Caco-2 (cell line): Measurements from ENCODE around the gene FHOD3. TPM values are rescaled to one million over a fixed set of nuclear protein-coding genes. Genes with fewer than 3 reads are reported as not detected.

Experiments used
- BruUV-seq: library from RNA; stranded (reverse); fragments of 400-500 nt; replicated peaks from 2 replicates; lab custom pipeline; 2021; lab: Mats Ljungman, UMichigan
- CTCF ChIA-PET: fragments of 300-600 bp; sonication (Branson Sonifier 250); formaldehyde crosslinking; loops from one replicate; lab custom pipeline; 2022; ENCODE audit warnings: antibody characterized with exemption; lab: Charles Lee
- POLR2A ChIA-PET: fragments of 300-600 bp; sonication (Branson Sonifier 250); formaldehyde crosslinking; loops from one replicate; lab custom pipeline; 2022; ENCODE audit warnings: antibody characterized with exemption; lab: Charles Lee
- DNase-seq, 2 experiments: peaks; one replicate each; pipeline versions ENCODE4 v3.0.0 to v3.0.0-alpha.2; 2020 to 2022
- H3K27me3 ChIP-seq: replicated peaks from 2 replicates; pipeline ENCODE4 v1.6.0; 2011; ENCODE audit warnings: low read length; ENCODE audit not compliant: control insufficient read depth, insufficient read depth
- H3K36me3 ChIP-seq: 2 replicates; pipeline ENCODE4 v1.5.1; 2011; ENCODE audit warnings: low read length; ENCODE audit not compliant: control insufficient read depth, insufficient read depth
- H3K4me1 ChIP-seq: fragments of 250-450 bp; sonication (Bioruptor Pico); 2 replicates; pipeline ENCODE4 v1.5.1; 2020; ENCODE audit warnings: mild to moderate bottlenecking
- H3K4me3 ChIP-seq: 2 replicates; pipeline ENCODE4 v1.5.1; 2011; ENCODE audit warnings: low read depth, mild to moderate bottlenecking, control low read depth, low read length
- H3K9me3 ChIP-seq: fragments of 250-450 bp; sonication (Bioruptor Pico); 2 replicates; pipeline ENCODE4 v1.5.1; 2020; ENCODE audit warnings: mild to moderate bottlenecking, moderate library complexity
- H3K27ac Mint-ChIP-seq: one replicate; pipeline ENCODE4 v1.8.0; 2022; ENCODE audit warnings: mixed read lengths; ENCODE audit not compliant: unreplicated experiment
- H3K27me3 Mint-ChIP-seq: one replicate; pipeline ENCODE4 v1.8.0; 2022; ENCODE audit warnings: mixed read lengths; ENCODE audit not compliant: insufficient read depth, unreplicated experiment
- H3K36me3 Mint-ChIP-seq: one replicate; pipeline ENCODE4 v1.8.0; 2022; ENCODE audit warnings: mild to moderate bottlenecking, mixed read lengths; ENCODE audit not compliant: insufficient read depth, unreplicated experiment
- H3K4me1 Mint-ChIP-seq: one replicate; pipeline ENCODE4 v1.8.0; 2022; ENCODE audit warnings: low read depth, mixed read lengths; ENCODE audit not compliant: unreplicated experiment
- H3K4me3 Mint-ChIP-seq: one replicate; pipeline ENCODE4 v1.8.0; 2022; ENCODE audit warnings: mild to moderate bottlenecking, moderate library complexity, mixed read lengths; ENCODE audit not compliant: unreplicated experiment
- H3K9me3 Mint-ChIP-seq: one replicate; pipeline ENCODE4 v1.8.0; 2022; ENCODE audit warnings: mixed read lengths; ENCODE audit not compliant: unreplicated experiment
- intact Hi-C: fragments of 100-400 bp; cut with micrococcal nuclease; formaldehyde crosslinking; loops from one replicate; pipeline ENCODE4 v1.10.0; 2022; ENCODE audit not compliant: unreplicated experiment
- total RNA-seq: library from RNA; stranded (reverse); gene quantifications from 2 replicates; pipeline ENCODE4 v1.2.3, GENCODE V29; 2022
- TF ChIP-seq, protein P1 (sequence below), 2 experiments: fragments of 200-600 bp in 1 of 2; IDR thresholded peaks; 1 replicate in 1 of 2; 2 replicates in 1 of 2; pipeline versions ENCODE4 v1.5.1 to v1.8.0; 2011 to 2022; ENCODE audit warnings: antibody characterized with exemption in 1 of 2, control low read depth in 1 of 2, inconsistent platforms in 1 of 2, low read depth in 1 of 2, low read length in 1 of 2, mild to moderate bottlenecking in 1 of 2, moderate library complexity in 1 of 2; ENCODE audit not compliant: insufficient read depth in 1 of 2, severe bottlenecking in 1 of 2, unreplicated experiment in 1 of 2

The FHOD3 gene
- total RNA-seq, 1 experiment from 2014 or later: not detected

DNA sequence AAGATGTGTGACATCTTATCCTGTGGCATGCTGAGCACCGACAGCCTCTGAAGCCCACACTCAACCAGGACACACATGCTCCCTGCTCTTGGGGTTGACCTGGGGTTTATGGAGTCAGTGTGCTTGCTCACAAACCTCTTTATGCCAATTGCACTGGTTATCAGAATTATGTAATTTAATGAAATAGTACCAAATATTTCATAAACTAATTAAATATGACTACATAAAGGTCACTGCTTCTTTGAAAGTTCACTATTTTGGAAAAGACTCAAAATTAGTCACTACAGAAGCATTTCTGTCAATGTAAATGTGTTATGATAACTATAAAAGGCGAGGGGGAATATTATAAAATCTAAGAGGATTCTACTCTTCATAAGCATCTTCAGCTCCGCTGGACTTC is 76.7 kb downstream of the FHOD3 start:
- ChIA-PET POLR2A (no interaction called here), CTCF (no interaction called here)
- no peak overlapping the region for H3K4me3 ChIP-seq
- TF ChIP-seq, protein P1, sequence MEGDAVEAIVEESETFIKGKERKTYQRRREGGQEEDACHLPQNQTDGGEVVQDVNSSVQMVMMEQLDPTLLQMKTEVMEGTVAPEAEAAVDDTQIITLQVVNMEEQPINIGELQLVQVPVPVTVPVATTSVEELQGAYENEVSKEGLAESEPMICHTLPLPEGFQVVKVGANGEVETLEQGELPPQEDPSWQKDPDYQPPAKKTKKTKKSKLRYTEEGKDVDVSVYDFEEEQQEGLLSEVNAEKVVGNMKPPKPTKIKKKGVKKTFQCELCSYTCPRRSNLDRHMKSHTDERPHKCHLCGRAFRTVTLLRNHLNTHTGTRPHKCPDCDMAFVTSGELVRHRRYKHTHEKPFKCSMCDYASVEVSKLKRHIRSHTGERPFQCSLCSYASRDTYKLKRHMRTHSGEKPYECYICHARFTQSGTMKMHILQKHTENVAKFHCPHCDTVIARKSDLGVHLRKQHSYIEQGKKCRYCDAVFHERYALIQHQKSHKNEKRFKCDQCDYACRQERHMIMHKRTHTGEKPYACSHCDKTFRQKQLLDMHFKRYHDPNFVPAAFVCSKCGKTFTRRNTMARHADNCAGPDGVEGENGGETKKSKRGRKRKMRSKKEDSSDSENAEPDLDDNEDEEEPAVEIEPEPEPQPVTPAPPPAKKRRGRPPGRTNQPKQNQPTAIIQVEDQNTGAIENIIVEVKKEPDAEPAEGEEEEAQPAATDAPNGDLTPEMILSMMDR (IDR thresholded peaks at IDR 0.05; ENCODE audit: insufficient read depth in 1 of 2, low read depth in 1 of 2, low read length in 1 of 2, severe bottlenecking in 1 of 2, unreplicated experiment in 1 of 2): no peak
- H3K4me1 ChIP-seq: no peaks in the 10 kb centered on the region
- Mint-ChIP-seq H3K9me3 (no peaks in the 10 kb centered on the region), H3K27me3 (peaks cover 6% of the 10 kb centered on the region), H3K27ac (no peak overlapping the region), H3K4me1 (no peaks in the 10 kb centered on the region), H3K4me3 (no peak overlapping the region), H3K36me3 (peaks cover 6% of the 10 kb centered on the region)
- H3K36me3 ChIP-seq: no peaks in the 10 kb centered on the region
- no peak for DNase-seq
- no peaks in the 10 kb centered on the region for H3K9me3 ChIP-seq
- no peaks in the 10 kb centered on the region for H3K27me3 ChIP-seq
- no TSS peak for BruUV-seq
- intact Hi-C loops: no loop called here

DNA sequence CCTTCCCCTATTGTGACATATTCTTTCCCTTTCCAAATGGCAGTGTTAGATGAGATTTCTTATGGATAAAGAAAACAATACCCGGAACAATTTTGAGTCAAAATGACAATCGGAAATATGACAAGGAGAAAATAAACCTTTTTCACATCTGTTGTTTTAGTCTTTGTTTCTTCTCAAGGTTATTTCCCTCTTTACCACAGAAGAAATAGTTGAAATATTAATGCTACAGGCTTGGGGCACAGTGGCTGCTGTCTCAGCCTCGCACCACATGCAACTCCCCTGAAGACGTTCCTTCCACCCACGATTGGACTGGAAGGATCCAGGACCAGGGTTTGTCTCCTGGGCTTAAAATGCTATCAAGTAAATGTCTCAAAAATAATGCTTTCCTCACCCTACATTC is 77.6 kb downstream of the FHOD3 start:
- peaks cover 2% of the 10 kb centered on the region for H3K36me3 Mint-ChIP-seq
- no peak for DNase-seq
- H3K27me3 Mint-ChIP-seq: peaks cover 6% of the 10 kb centered on the region
- Histone ChIP-seq H3K9me3 (no peaks in the 10 kb centered on the region), H3K4me1 (no peaks in the 10 kb centered on the region), H3K36me3 (no peaks in the 10 kb centered on the region), H3K4me3 (no peak overlapping the region), H3K27me3 (no peaks in the 10 kb centered on the region)
- no peak overlapping the region for H3K27ac Mint-ChIP-seq
- no peaks in the 10 kb centered on the region for H3K4me1 Mint-ChIP-seq
- ChIA-PET CTCF (no interaction called here), POLR2A (no interaction called here)
- TF ChIP-seq, protein P1 (IDR thresholded peaks at IDR 0.05; ENCODE audit: insufficient read depth in 1 of 2, low read depth in 1 of 2, low read length in 1 of 2, severe bottlenecking in 1 of 2, unreplicated experiment in 1 of 2): no peak
- no peak overlapping the region for H3K4me3 Mint-ChIP-seq
- no peaks in the 10 kb centered on the region for H3K9me3 Mint-ChIP-seq
- intact Hi-C loops: no loop called here
- no TSS peak for BruUV-seq

- ChIA-PET CTCF (no interaction called here), POLR2A (no interaction called here)
- Mint-ChIP-seq H3K4me3 (no peak overlapping the region), H3K27ac (no peak overlapping the region), H3K27me3 (peaks cover 9% of the 10 kb centered on the region), H3K4me1 (no peaks in the 10 kb centered on the region), H3K36me3 (no peaks in the 10 kb centered on the region), H3K9me3 (no peaks in the 10 kb centered on the region)
- intact Hi-C loops: no loop called here
- no peak for DNase-seq
- Histone ChIP-seq H3K36me3 (no peaks in the 10 kb centered on the region), H3K9me3 (no peaks in the 10 kb centered on the region), H3K4me3 (no peak overlapping the region), H3K27me3 (no peaks in the 10 kb centered on the region), H3K4me1 (no peaks in the 10 kb centered on the region)
- BruUV-seq: no TSS peak
- TF ChIP-seq, protein P1 (IDR thresholded peaks at IDR 0.05; ENCODE audit: insufficient read depth in 1 of 2, low read depth in 1 of 2, low read length in 1 of 2, severe bottlenecking in 1 of 2, unreplicated experiment in 1 of 2): no peak
Measured at GRCh38 chr18:36376361-36376760, 78.8 kb downstream of the FHOD3 start.
